Activated CD4-positive, alpha-beta T cell treated with anti-CD3 and anti-CD28 coated beads, Interleukin-2, amount 50 U/mL, for 48 hours (primary cell): ENCODE results near the gene WWC2.
A peak's percentile ranks its signal among the peaks of the same experiment; 100 is the strongest.

Experiments
- DNase-seq, 2 experiments: peaks; one replicate each; pipeline ENCODE4 v3.0.0-alpha.2; 2020

WWC2 gene

GRCh38 chr4:183098723-183099536, at the start of gene WWC2:
WWC2 (plus strand) TSS chr4:183099257; CDS start chr4:183099492, 235 bp downstream.
- DNase-seq, result peak; percentile 61 to 68

- DNase-seq, result no peak
These were observed 45.4 kb upstream of the WWC2 start for GRCh38 chr4:183053681-183054080.

GRCh38 chr4:183057255-183057654, 41.8 kb upstream of the WWC2 start:
- DNase-seq, result no peak

GRCh38 chr4:183059797-183060196, 39.3 kb upstream of the WWC2 start:
- no peak for DNase-seq

GRCh38 chr4:183068502-183068901, 30.6 kb upstream of the WWC2 start:
- no peak for DNase-seq

- DNase-seq, result no peak
These were observed 27.8 kb upstream of the WWC2 start for GRCh38 chr4:183071222-183071621.

GRCh38 chr4:183072176-183072575, 26.9 kb upstream of the WWC2 start:
- no peak for DNase-seq

- DNase-seq, result no peak
These were observed 25.3 kb upstream of the WWC2 start for GRCh38 chr4:183073838-183074145.

GRCh38 chr4:183074288-183074990, 24.6 kb upstream of the WWC2 start:
- DNase-seq, result no peak

- DNase-seq, result no peak
These were observed 20.4 kb upstream of the WWC2 start for GRCh38 chr4:183078634-183079033.

GRCh38 chr4:183080372-183081115, 18.5 kb upstream of the WWC2 start:
- DNase-seq, result no peak

GRCh38 chr4:183081116-183081469, 18.0 kb upstream of the WWC2 start:
- no peak for DNase-seq

GRCh38 chr4:183082053-183082452, 17.0 kb upstream of the WWC2 start:
- no peak for DNase-seq

GRCh38 chr4:183094393-183095198, 4.5 kb upstream of the WWC2 start:
- no peak for DNase-seq

GRCh38 chr4:183095199-183095512, 3.9 kb upstream of the WWC2 start:
- no peak for DNase-seq

- DNase-seq, result no peak
These were observed 2.6 kb upstream of the WWC2 start for GRCh38 chr4:183096276-183096965.

GRCh38 chr4:183097231-183098018, 1.6 kb upstream of the WWC2 start:
- peak in 1 of 2 experiments; percentile 13 for DNase-seq

- DNase-seq, result peak; percentile 31 to 35
These were observed 886 bp upstream of the WWC2 start for GRCh38 chr4:183098019-183098722.

- peak; percentile 14 to 18 for DNase-seq
These were observed 660 bp downstream of the WWC2 start for GRCh38 chr4:183099537-183100297.

- DNase-seq, result no peak
These were observed 1.2 kb downstream of the WWC2 start for GRCh38 chr4:183100298-183100599.
